K562 (cell line): Measurements from ENCODE around the gene ZFPM1. TPM values are rescaled to one million over a fixed set of nuclear protein-coding genes. Genes with fewer than 3 reads are reported as not detected.
A peak's percentile ranks its signal among the peaks of the same experiment; 100 is the strongest.

Experiments used
- ATF4 ChIP-seq: fragments of 450-650 bp; formaldehyde crosslinking; IDR thresholded peaks from 2 replicates; pipeline ENCODE4 v1.4.0; 2022; ENCODE audit warnings: mild to moderate bottlenecking, moderate library complexity
- BHLHE40 ChIP-seq: IDR thresholded peaks from 2 replicates; pipeline ENCODE4 v1.6.1; 2011; ENCODE audit warnings: low read length, improper control_type of control experiment
- CBX2 ChIP-seq: fragments of 200-600 bp; sonication (generic); IDR thresholded peaks from one replicate; pipeline ENCODE4 v1.6.1; 2012; ENCODE audit warnings: mild to moderate bottlenecking, low read length, inconsistent platforms; ENCODE audit not compliant: insufficient read depth, poor library complexity, severe bottlenecking
- DMBX1 ChIP-seq: fragments of 250-450 bp; sonication (Bioruptor Pico); IDR thresholded peaks from 2 replicates; pipeline ENCODE4 v1.8.0; 2022; ENCODE audit warnings: inconsistent platforms, mild to moderate bottlenecking, moderate library complexity, borderline replicate concordance
- DNMT1 ChIP-seq: fragments of 450-650 bp; IDR thresholded peaks from 2 replicates; pipeline ENCODE4 v1.6.1; 2016; ENCODE audit warnings: antibody characterized with exemption, mild to moderate bottlenecking
- EP400 ChIP-seq: fragments of 450-650 bp; IDR thresholded peaks from 2 replicates; pipeline ENCODE4 v1.6.1; 2017; ENCODE audit warnings: antibody characterized with exemption, mild to moderate bottlenecking, moderate library complexity
- FOXK1 ChIP-seq: sonication (generic); formaldehyde crosslinking; IDR thresholded peaks from 2 replicates; pipeline ENCODE4 v1.8.0; 2022; ENCODE audit warnings: missing genetic modification reagents, mild to moderate bottlenecking, borderline replicate concordance
- HDAC1 ChIP-seq, 2 experiments: fragments of 450-650 bp; IDR thresholded peaks; 2 replicates each; pipeline ENCODE4 v1.6.1; 2016 to 2017; ENCODE audit warnings: inconsistent platforms in 1 of 2, mild to moderate bottlenecking in 1 of 2, moderate library complexity in 1 of 2
- HDAC3 ChIP-seq: fragments of 450-650 bp; IDR thresholded peaks from 2 replicates; pipeline ENCODE4 v1.6.1; 2018; ENCODE audit warnings: borderline replicate concordance, mild to moderate bottlenecking, moderate library complexity; ENCODE audit not compliant: partially characterized antibody
- KLF1 ChIP-seq: fragments of 450-650 bp; IDR thresholded peaks from 2 replicates; pipeline ENCODE4 v1.6.1; 2016; ENCODE audit warnings: missing genetic modification characterization, missing compliant biosample characterization
- NR1H2 ChIP-seq: sonication (generic); formaldehyde crosslinking; IDR thresholded peaks from 2 replicates; pipeline ENCODE4 v1.4.0; 2020; ENCODE audit warnings: mild to moderate bottlenecking, missing genetic modification reagents
- SNRNP70 ChIP-seq: fragments of 200-400 bp; formaldehyde crosslinking; optimal IDR thresholded peaks from 2 replicates; pipeline ENCODE3; 2017; ENCODE audit warnings: low read depth, low read length
- TCF7L2 ChIP-seq: fragments of 150-350 bp; IDR thresholded peaks from 2 replicates; pipeline ENCODE4 v1.6.1; 2016; ENCODE audit warnings: low read depth, mild to moderate bottlenecking, low read length, moderate library complexity
- YY1 ChIP-seq, 3 experiments: IDR thresholded peaks; 2 replicates each; pipeline ENCODE4 v1.6.1; 2011; ENCODE audit warnings: low read length in 2 of 3, mild to moderate bottlenecking in 2 of 3, moderate library complexity in 2 of 3, borderline replicate concordance in 1 of 3, control low read depth in 1 of 3, low read depth in 1 of 3; ENCODE audit not compliant: insufficient read depth in 3 of 3, insufficient replicate concordance in 2 of 3, control insufficient read depth in 1 of 3, insufficient read length in 1 of 3; ENCODE audit errors: extremely low read depth in 1 of 3
- ZBTB43 ChIP-seq: sonication (generic); formaldehyde crosslinking; IDR thresholded peaks from 2 replicates; pipeline ENCODE4 v1.8.0; 2023; ENCODE audit warnings: mild to moderate bottlenecking, missing genetic modification reagents
- ZC3H8 ChIP-seq: fragments of 450-650 bp; IDR thresholded peaks from 2 replicates; pipeline ENCODE4 v1.6.1; 2017
- ZNF561 ChIP-seq: fragments of 450-650 bp; formaldehyde crosslinking; conservative IDR thresholded peaks from 2 replicates; pipeline ENCODE4 v1.4.0; 2020; ENCODE audit warnings: mild to moderate bottlenecking, moderate library complexity
- ZNF644 ChIP-seq: fragments of 200-800 bp; sonication (Bioruptor generic); IDR thresholded peaks from 2 replicates; pipeline ENCODE4 v1.6.1; 2016; ENCODE audit warnings: low read depth, missing genetic modification characterization, missing compliant biosample characterization
- ZNF76 ChIP-seq: fragments of 250-450 bp; sonication (Bioruptor Pico); IDR thresholded peaks from 2 replicates; pipeline ENCODE4 v1.4.0; 2020; ENCODE audit warnings: mild to moderate bottlenecking, moderate library complexity, borderline replicate concordance
- polyA plus RNA-seq, 8 experiments: library from polyadenylated mRNA; depleted of rRNA in 4 of 8; stranded (reverse) in 5 of 8; unstranded in 3 of 8; fragments of >200 nt; fragmentation: Nextera tagmentation in 2 of 8; fragmentation: Illumina TruSeq in 1 of 8; extraction: Ambion mirVana in 2 of 8; extraction: Trizol in 1 of 8; gene quantifications; 2 replicates each; pipeline versions ENCODE4 v1.2.1 to v1.2.3, GENCODE V29; 2011 to 2014; ENCODE audit warnings: inconsistent platforms in 1 of 8, missing spikeins in 1 of 8
- total RNA-seq, 7 experiments: library from RNA; depleted of rRNA in 6 of 7; stranded (reverse); fragments of >200 nt in 6 of 7; fragmentation: Illumina TruSeq in 2 of 7; extraction: Trizol in 2 of 7; gene quantifications; 2 replicates each; pipeline versions ENCODE4 v1.2.1 to v1.2.3, GENCODE V29; 2011 to 2021; ENCODE audit warnings: low replicate concordance in 1 of 7
- TF ChIP-seq, protein P1 (sequence below): sonication (generic); formaldehyde crosslinking; IDR thresholded peaks from 2 replicates; pipeline ENCODE4 v1.8.0; 2023; ENCODE audit warnings: mild to moderate bottlenecking, missing genetic modification reagents

The ZFPM1 gene
- total and polyA plus RNA-seq, 9 of the 15 experiments (the other 6 are each of a cell fraction or from before 2014, with no cell fraction given): 0.03 to 35.9 (median 1.4) TPM

- TF ChIP-seq, protein P1, sequence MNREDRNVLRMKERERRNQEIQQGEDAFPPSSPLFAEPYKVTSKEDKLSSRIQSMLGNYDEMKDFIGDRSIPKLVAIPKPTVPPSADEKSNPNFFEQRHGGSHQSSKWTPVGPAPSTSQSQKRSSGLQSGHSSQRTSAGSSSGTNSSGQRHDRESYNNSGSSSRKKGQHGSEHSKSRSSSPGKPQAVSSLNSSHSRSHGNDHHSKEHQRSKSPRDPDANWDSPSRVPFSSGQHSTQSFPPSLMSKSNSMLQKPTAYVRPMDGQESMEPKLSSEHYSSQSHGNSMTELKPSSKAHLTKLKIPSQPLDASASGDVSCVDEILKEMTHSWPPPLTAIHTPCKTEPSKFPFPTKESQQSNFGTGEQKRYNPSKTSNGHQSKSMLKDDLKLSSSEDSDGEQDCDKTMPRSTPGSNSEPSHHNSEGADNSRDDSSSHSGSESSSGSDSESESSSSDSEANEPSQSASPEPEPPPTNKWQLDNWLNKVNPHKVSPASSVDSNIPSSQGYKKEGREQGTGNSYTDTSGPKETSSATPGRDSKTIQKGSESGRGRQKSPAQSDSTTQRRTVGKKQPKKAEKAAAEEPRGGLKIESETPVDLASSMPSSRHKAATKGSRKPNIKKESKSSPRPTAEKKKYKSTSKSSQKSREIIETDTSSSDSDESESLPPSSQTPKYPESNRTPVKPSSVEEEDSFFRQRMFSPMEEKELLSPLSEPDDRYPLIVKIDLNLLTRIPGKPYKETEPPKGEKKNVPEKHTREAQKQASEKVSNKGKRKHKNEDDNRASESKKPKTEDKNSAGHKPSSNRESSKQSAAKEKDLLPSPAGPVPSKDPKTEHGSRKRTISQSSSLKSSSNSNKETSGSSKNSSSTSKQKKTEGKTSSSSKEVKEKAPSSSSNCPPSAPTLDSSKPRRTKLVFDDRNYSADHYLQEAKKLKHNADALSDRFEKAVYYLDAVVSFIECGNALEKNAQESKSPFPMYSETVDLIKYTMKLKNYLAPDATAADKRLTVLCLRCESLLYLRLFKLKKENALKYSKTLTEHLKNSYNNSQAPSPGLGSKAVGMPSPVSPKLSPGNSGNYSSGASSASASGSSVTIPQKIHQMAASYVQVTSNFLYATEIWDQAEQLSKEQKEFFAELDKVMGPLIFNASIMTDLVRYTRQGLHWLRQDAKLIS (CRISPR knock-in tag): 0 out of 2 replicates have a peak, but pooled peaks have one; percentile 45
- TF ChIP-seq ZBTB43 (no peak), CBX2 (no peak), NR1H2 (CRISPR knock-in tag) (no peak), EP400 (peak; percentile 84; the same call in 1 of the 2 replicates), ZC3H8 (no peak), YY1 (IDR thresholded peaks at IDR 0.05; ENCODE audit: borderline replicate concordance in 1 of 3, control insufficient read depth in 1 of 3, extremely low read depth in 1 of 3, insufficient read depth in 3 of 3, insufficient read length in 1 of 3, insufficient replicate concordance in 2 of 3, low read depth in 1 of 3, low read length in 2 of 3) (no peak), FOXK1 (no peak; the same call in 1 of the 2 replicates), DMBX1 (CRISPR knock-in tag) (no peak), TCF7L2 (no peak), HDAC3 (no peak), HDAC1 (IDR thresholded peaks at IDR 0.05) (peak in 1 of 2 experiments; percentile 94; a peak in 2 of 4 replicates), ATF4 (CRISPR knock-in tag) (no peak), ZNF76 (CRISPR knock-in tag) (no peak), KLF1 (tag) (no peak), SNRNP70 (no peak), ZNF561 (CRISPR knock-in tag) (no peak), DNMT1 (no peak), ZNF644 (tag) (no peak), BHLHE40 (peak; percentile 94)
Measured at GRCh38 chr16:88452482-88453216, 431 bp upstream of the ZFPM1 start (continued).
